GM12864 (cell line): ENCODE measurements around the gene ILK.

Experiments used
- DNase-seq: peaks from one replicate; pipeline ENCODE4 v3.0.0-alpha.2; 2011; ENCODE audit warnings: low read depth
- H3K4me3 ChIP-seq: 2 replicates; pipeline ENCODE4 v1.5.1; 2011; ENCODE audit warnings: mild to moderate bottlenecking, low read depth, low read length, control low read depth
- CTCF ChIP-seq: IDR thresholded peaks from 2 replicates; pipeline ENCODE4 v1.5.1; 2011; ENCODE audit warnings: low read depth, mild to moderate bottlenecking, moderate library complexity, low read length, control low read depth, inconsistent platforms; ENCODE audit errors: missing control alignments

The ILK gene

GRCh38 chr11:6604790-6605189, 1.2 kb downstream of the ILK start:
- peak overlapping the region; percentile 64 for H3K4me3 ChIP-seq
- DNase-seq, result no peak
- no peak for TF ChIP-seq CTCF

- DNase-seq, result peak; percentile 54
- peak overlapping the region; percentile 7; the same call in 1 of the 2 replicates for H3K4me3 ChIP-seq
Observed at GRCh38 chr11:6606471-6607189, 3.1 kb downstream of the ILK start.

DNA sequence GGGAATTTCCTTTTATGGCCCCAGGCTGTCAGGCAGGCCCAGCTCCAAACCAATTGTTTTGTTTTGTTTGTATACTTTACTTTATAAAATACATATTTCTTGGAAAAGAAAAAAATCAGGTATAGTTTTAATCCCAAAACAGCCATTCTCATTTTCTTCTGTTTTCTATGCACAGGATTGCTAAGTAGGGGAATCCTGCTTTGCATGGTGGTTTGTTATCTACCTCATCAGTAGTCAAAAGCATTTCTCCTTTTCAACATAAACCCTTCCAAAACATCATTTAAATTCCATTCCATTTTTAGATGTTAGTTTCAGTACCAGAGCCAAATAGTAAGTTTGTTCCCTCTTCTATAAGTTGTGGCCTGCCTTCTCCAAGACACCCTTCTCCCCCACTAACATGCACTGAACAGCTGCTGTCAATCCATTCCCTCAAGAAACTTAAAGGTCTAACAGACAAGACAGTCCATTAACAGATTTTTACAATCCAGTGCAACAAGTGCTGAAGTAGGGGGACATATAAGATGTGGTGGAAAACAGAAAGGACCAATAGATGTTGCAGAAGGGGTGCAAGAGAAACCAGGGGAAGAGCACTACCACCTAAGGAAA, 3.7 kb downstream of the ILK start:
- TF ChIP-seq CTCF, result no peak
- no peak overlapping the region for H3K4me3 ChIP-seq
- DNase-seq, result no peak

More at GRCh38 chr11:6606471-6607189, 3.1 kb downstream of the ILK start:
- no peak for TF ChIP-seq CTCF

GRCh38 chr11:6608011-6608410, 4.4 kb downstream of the ILK start:
- DNase-seq, result no peak
- H3K4me3 ChIP-seq, result no peak overlapping the region
- no peak for TF ChIP-seq CTCF

GRCh38 chr11:6608726-6609501, 5.3 kb downstream of the ILK start:
- no peak for TF ChIP-seq CTCF
- H3K4me3 ChIP-seq, result no peak overlapping the region
- no peak for DNase-seq

- TF ChIP-seq CTCF, result no peak
- H3K4me3 ChIP-seq, result no peak overlapping the region
- no peak for DNase-seq
Observed at GRCh38 chr11:6609502-6610015, 6.0 kb downstream of the ILK start.
